GM12873 (cell line): ENCODE results near the gene ZNF438.

Experiments used
- CTCF ChIP-seq: IDR thresholded peaks from 2 replicates; pipeline ENCODE4 v1.5.1; 2012; ENCODE audit warnings: low read depth, mild to moderate bottlenecking, moderate library complexity, low read length, control low read depth; ENCODE audit not compliant: insufficient read depth; ENCODE audit errors: missing control alignments

Gene ZNF438

GRCh38 chr10:30829901-30830300 lies 201.8 kb downstream of the ZNF438 start:
- no peak for TF ChIP-seq CTCF

GRCh38 chr10:30828680-30829079 lies 203.0 kb downstream of the ZNF438 start:
- TF ChIP-seq CTCF = no peak

GRCh38 chr10:30828164-30828563 lies 203.5 kb downstream of the ZNF438 start:
- TF ChIP-seq CTCF = no peak

- TF ChIP-seq CTCF = no peak
Observed at GRCh38 chr10:30827531-30828120, 204.0 kb downstream of the ZNF438 start.

GRCh38 chr10:30826679-30827078 lies 205.0 kb downstream of the ZNF438 start:
- TF ChIP-seq CTCF = no peak

- no peak for TF ChIP-seq CTCF
Observed at GRCh38 chr10:30825495-30825894, 206.2 kb downstream of the ZNF438 start.

GRCh38 chr10:30825022-30825421 lies 206.6 kb downstream of the ZNF438 start:
- TF ChIP-seq CTCF = no peak

- TF ChIP-seq CTCF = no peak
Observed at GRCh38 chr10:30823651-30824050, 208.0 kb downstream of the ZNF438 start.
